ENCODE data around the gene PPP1R13L. TPM values are rescaled to one million over a fixed set of nuclear protein-coding genes. Genes with fewer than 3 reads are reported as not detected.

Gene PPP1R13L
- total RNA-seq, 1 donor from 2014 or later: 5.1 TPM

GRCh38 chr19:45370410-45371204 is 34.3 kb downstream of the PPP1R13L start, which contains the start of gene ERCC2:
ERCC2 (minus strand) TSS chr19:45370573; CDS start chr19:45370540, 33 bp downstream.
- CTCF ChIA-PET: interaction anchor here (0.7 to 0.8 kb wide), 2 partner anchors 68 to 410 kb away, joined by 3 read pairs; no protein-coding TSS in a partner anchor
- Mint-ChIP-seq H3K4me1 (peaks cover 14% of the 10 kb centered on the region), H3K36me3 (ENCODE audit: low read depth) (no peaks in the 10 kb centered on the region), H3K27me3 (no peaks in the 10 kb centered on the region), H3K4me3 (peak within 1 kb of the TSS; percentile 95), H3K27ac (peak within 1 kb of the TSS; percentile 99), H3K9me3 (no peaks in the 10 kb centered on the region)
- DNase-seq (peak; percentile 98), ATAC-seq (ENCODE audit: low read depth) (peak; percentile 97)
- POLR2A ChIA-PET: interaction anchor here (0.6 to 1.0 kb wide), 4 partner anchors 115 to 1593 kb away, joined by 3 to 5 read pairs (median 3); no protein-coding TSS in a partner anchor
- intact Hi-C loops (cut with micrococcal nuclease): loop anchor here (1.0 kb wide), 3 partner anchors 36 to 109 kb away; partner anchors contain the start of gene POLR1G
- TF ChIP-seq CTCF (IDR thresholded peaks at IDR 0.05): no peak

DNA sequence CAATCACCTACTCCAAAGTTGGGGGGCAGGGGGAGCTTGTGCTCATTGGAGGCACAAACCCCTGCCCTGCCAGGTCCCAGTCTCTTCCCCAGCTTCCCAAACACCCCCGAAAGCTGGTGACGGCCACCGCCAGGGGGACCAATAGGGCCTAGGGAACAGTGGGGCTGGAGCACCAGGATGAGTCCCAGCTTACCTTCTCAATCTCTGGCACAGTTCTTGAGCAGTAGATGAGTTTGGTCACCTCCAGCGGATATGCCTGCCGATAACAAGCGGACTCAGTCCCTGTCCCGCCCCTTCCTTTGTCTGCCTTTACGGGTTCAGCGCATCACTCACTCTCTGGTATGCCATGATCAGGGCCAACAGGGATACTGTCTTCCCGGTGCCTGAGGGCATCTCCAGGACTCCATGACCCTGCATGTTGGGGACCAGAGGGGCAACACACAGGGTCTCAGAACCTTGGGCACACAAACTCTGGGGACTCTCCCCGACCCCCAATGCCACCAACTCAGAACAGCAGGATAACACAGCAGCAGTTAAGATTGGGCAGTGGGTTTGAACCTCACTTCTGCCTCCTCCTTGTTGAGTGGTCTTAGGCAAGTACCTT is 36.0 kb downstream of the PPP1R13L start:
- ATAC-seq (ENCODE audit: low read depth) (no peak), DNase-seq (no peak)
- Mint-ChIP-seq H3K36me3 (ENCODE audit: low read depth) (no peaks in the 10 kb centered on the region), H3K27me3 (no peaks in the 10 kb centered on the region), H3K9me3 (no peaks in the 10 kb centered on the region), H3K4me1 (peaks cover 14% of the 10 kb centered on the region), H3K27ac (no peak overlapping the region), H3K4me3 (peak overlapping the region; percentile 50)
- TF ChIP-seq CTCF (IDR thresholded peaks at IDR 0.05): no peak
- POLR2A ChIA-PET: interaction anchor here (0.5 kb wide), 1 partner anchor 1731 kb away, joined by 6 read pairs; no protein-coding TSS in a partner anchor
- intact Hi-C loops (cut with micrococcal nuclease): no loop called here
- CTCF ChIA-PET: no interaction called here

DNA sequence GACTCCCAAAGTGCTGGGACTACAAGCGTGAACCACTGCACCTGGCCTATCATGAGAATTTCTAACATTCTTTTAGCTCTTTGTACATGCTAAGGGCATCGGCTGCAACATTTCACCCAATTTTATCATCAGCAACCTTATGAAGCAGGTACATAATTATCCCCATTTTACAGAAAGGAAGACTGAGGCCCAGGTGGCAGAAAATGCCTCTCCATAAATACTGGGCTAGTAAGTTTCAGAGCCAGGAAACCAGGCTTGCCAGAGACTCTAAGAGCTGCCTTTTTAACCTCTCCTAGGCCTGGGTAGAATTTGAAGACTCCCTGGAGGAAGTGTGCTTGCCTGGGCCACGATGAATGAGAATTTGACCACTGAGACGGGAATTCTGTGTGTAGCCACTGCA is 36.7 kb downstream of the PPP1R13L start:
- no peak overlapping the region for H3K4me3 Mint-ChIP-seq
- intact Hi-C loops (cut with micrococcal nuclease): no loop called here
- peaks cover 14% of the 10 kb centered on the region for H3K4me1 Mint-ChIP-seq
- no peak for ATAC-seq (ENCODE audit: low read depth)
- H3K9me3 Mint-ChIP-seq: no peaks in the 10 kb centered on the region
- peaks cover 2% of the 10 kb centered on the region for H3K36me3 Mint-ChIP-seq (ENCODE audit: low read depth)
- no peak overlapping the region for H3K27ac Mint-ChIP-seq
- DNase-seq: no peak
- no peaks in the 10 kb centered on the region for H3K27me3 Mint-ChIP-seq
- TF ChIP-seq CTCF (IDR thresholded peaks at IDR 0.05): no peak
- ChIA-PET CTCF (no interaction called here), POLR2A (no interaction called here)

DNA sequence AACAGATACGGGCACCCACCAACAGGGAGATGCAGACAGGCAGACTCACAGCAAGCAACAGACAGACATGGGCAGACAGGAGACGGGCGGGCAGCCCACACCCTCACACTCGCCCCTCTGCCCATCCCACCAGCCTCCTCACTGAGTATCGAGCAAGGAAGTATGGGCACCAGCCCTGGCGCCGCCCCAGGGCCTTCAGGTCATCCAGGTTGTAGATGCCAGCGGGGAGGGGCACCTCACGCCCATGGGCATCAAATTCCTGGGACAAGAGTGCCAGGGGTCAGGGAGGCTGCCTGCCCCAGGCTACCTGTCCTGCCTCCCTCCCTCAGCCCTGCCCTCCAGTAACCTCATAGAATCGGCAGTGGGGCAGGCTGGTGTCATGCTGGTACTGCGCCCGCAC is 40.2 kb downstream of the PPP1R13L start:
- ChIA-PET CTCF (no interaction called here), POLR2A (no interaction called here)
- Mint-ChIP-seq H3K36me3 (ENCODE audit: low read depth) (peaks cover 22% of the 10 kb centered on the region), H3K4me1 (peaks cover 5% of the 10 kb centered on the region), H3K9me3 (no peaks in the 10 kb centered on the region), H3K27me3 (no peaks in the 10 kb centered on the region), H3K4me3 (no peak overlapping the region), H3K27ac (no peak overlapping the region)
- no peak for TF ChIP-seq CTCF (IDR thresholded peaks at IDR 0.05)
- no peak for DNase-seq
- intact Hi-C loops (cut with micrococcal nuclease): no loop called here
- ATAC-seq (ENCODE audit: low read depth): no peak

GRCh38 chr19:45363861-45364459 is 40.9 kb downstream of the PPP1R13L start:
- POLR2A ChIA-PET: no interaction called here

More at GRCh38 chr19:45363861-45364459, 40.9 kb downstream of the PPP1R13L start:
- Mint-ChIP-seq H3K4me3 (no peak overlapping the region), H3K36me3 (ENCODE audit: low read depth) (peaks cover 27% of the 10 kb centered on the region), H3K4me1 (peaks cover 1% of the 10 kb centered on the region), H3K27me3 (no peaks in the 10 kb centered on the region), H3K27ac (no peak overlapping the region), H3K9me3 (no peaks in the 10 kb centered on the region)
- CTCF ChIA-PET: no interaction called here
- intact Hi-C loops (cut with micrococcal nuclease): no loop called here
- no peak for ATAC-seq (ENCODE audit: low read depth)
- no peak for DNase-seq
- no peak for TF ChIP-seq CTCF (IDR thresholded peaks at IDR 0.05)

Measured in activated B cell treated with CpG ODN at 0.5 μM for 24 hours (primary cell).